Neuronal stem cell (in vitro differentiated cells): ENCODE results near the gene SLC5A3.

ENCODE experiments used
- DNase-seq: peaks from one replicate; pipeline ENCODE4 v3.0.0-alpha.2; 2013; ENCODE audit warnings: low spot score
- H2AFZ ChIP-seq: one replicate; pipeline ENCODE4 v1.6.1; 2013; ENCODE audit warnings: mild to moderate bottlenecking, low read length, inconsistent platforms
- H2AK5ac ChIP-seq: 2 replicates; pipeline ENCODE4 v1.6.1; 2013; ENCODE audit warnings: low read depth, mild to moderate bottlenecking, inconsistent platforms, low read length, moderate library complexity, mixed read lengths
- H2BK120ac ChIP-seq: 2 replicates; pipeline ENCODE4 v1.6.1; 2013; ENCODE audit warnings: low read depth, mild to moderate bottlenecking, inconsistent platforms, low read length, moderate library complexity, mixed read lengths
- H2BK12ac ChIP-seq: one replicate; pipeline ENCODE4 v1.6.1; 2013; ENCODE audit warnings: low read length, inconsistent platforms
- H2BK15ac ChIP-seq: 2 replicates; pipeline ENCODE4 v1.6.1; 2013; ENCODE audit warnings: mild to moderate bottlenecking, low read length, inconsistent platforms, mixed read lengths
- H2BK5ac ChIP-seq: one replicate; pipeline ENCODE4 v1.6.1; 2013; ENCODE audit warnings: inconsistent platforms, mild to moderate bottlenecking, low read length, moderate library complexity
- H3K14ac ChIP-seq: one replicate; pipeline ENCODE4 v1.6.1; 2013; ENCODE audit warnings: low read length, inconsistent platforms
- H3K18ac ChIP-seq: 2 replicates; pipeline ENCODE4 v1.6.1; 2013; ENCODE audit warnings: low read length, inconsistent platforms
- H3K23ac ChIP-seq: 2 replicates; pipeline ENCODE4 v1.6.1; 2013; ENCODE audit warnings: low read depth, mild to moderate bottlenecking, mixed read lengths, low read length, inconsistent platforms; ENCODE audit not compliant: poor library complexity
- H3K27ac ChIP-seq: replicated peaks from 3 replicates; pipeline ENCODE4 v1.5.1; 2013; ENCODE audit warnings: low read length, inconsistent platforms
- H3K27me3 ChIP-seq, 3 experiments: 2 replicates each; pipeline ENCODE4 v1.6.1; 2013; ENCODE audit warnings: low read length in 3 of 3, mild to moderate bottlenecking in 2 of 3, inconsistent platforms in 1 of 3, low read depth in 1 of 3, mixed read lengths in 1 of 3, moderate library complexity in 1 of 3; ENCODE audit not compliant: control insufficient read depth in 3 of 3, insufficient read depth in 3 of 3
- H3K36me3 ChIP-seq, 2 donors: replicated peaks in 1 of 2; 2 replicates each; pipeline ENCODE4 v1.6.1; 2013; ENCODE audit warnings: low read length in 2 of 2; ENCODE audit not compliant: control insufficient read depth in 2 of 2, insufficient read depth in 2 of 2
- H3K4ac ChIP-seq: 2 replicates; pipeline ENCODE4 v1.6.1; 2013; ENCODE audit warnings: inconsistent platforms, mild to moderate bottlenecking, low read length, moderate library complexity
- H3K4me1 ChIP-seq, 2 donors: 1 replicate in 1 of 2; 2 replicates in 1 of 2; pipeline ENCODE4 v1.6.1; 2013; ENCODE audit warnings: low read length in 2 of 2, low read depth in 1 of 2; ENCODE audit not compliant: control insufficient read depth in 2 of 2, insufficient read depth in 1 of 2
- H3K4me2 ChIP-seq: one replicate; pipeline ENCODE4 v1.6.1; 2013; ENCODE audit warnings: mild to moderate bottlenecking, low read length, inconsistent platforms; ENCODE audit not compliant: insufficient read depth, poor library complexity, severe bottlenecking
- H3K4me3 ChIP-seq, 2 donors: 2 replicates each; pipeline ENCODE4 v1.5.1; 2013; ENCODE audit warnings: low read length in 2 of 2, mild to moderate bottlenecking in 2 of 2, inconsistent platforms in 1 of 2, moderate library complexity in 1 of 2
- H3K79me1 ChIP-seq: one replicate; pipeline ENCODE4 v1.6.1; 2013; ENCODE audit warnings: low read depth, mild to moderate bottlenecking, inconsistent platforms, low read length, moderate library complexity
- H3K9ac ChIP-seq: one replicate; pipeline ENCODE4 v1.6.1; 2013; ENCODE audit warnings: mild to moderate bottlenecking, low read depth, low read length, inconsistent platforms; ENCODE audit not compliant: poor library complexity
- H3K9me3 ChIP-seq, 2 donors: replicated peaks in 1 of 2; 2 replicates each; pipeline versions ENCODE3 to v1.6.1; 2013; ENCODE audit warnings: low read length in 2 of 2, mild to moderate bottlenecking in 2 of 2, inconsistent platforms in 1 of 2, low read depth in 1 of 2, mixed read lengths in 1 of 2, moderate library complexity in 1 of 2; ENCODE audit not compliant: control insufficient read depth in 2 of 2, insufficient read depth in 1 of 2
- H4K8ac ChIP-seq: one replicate; pipeline ENCODE4 v1.6.1; 2013; ENCODE audit warnings: low read depth, mild to moderate bottlenecking, inconsistent platforms, low read length, moderate library complexity
- H4K91ac ChIP-seq: one replicate; pipeline ENCODE4 v1.6.1; 2013; ENCODE audit warnings: low read length, low read depth, mild to moderate bottlenecking, inconsistent platforms; ENCODE audit not compliant: poor library complexity
- whole genome bisulfite sequencing, 2 donors: extraction: QIAGEN DNeasy Blood & Tissue Kit; methylation state at CpG; one replicate each; pipeline ENCODE4 v1.1.7; 2013; ENCODE audit warnings: missing lambda C conversion rate in 2 of 2, mixed read lengths in 1 of 2; ENCODE audit not compliant: insufficient read length in 2 of 2, insufficient replicate concordance in 1 of 2; ENCODE audit errors: extremely low coverage in 2 of 2; 5-methylcytosine and 5-hydroxymethylcytosine counted together

SLC5A3 gene

DNA sequence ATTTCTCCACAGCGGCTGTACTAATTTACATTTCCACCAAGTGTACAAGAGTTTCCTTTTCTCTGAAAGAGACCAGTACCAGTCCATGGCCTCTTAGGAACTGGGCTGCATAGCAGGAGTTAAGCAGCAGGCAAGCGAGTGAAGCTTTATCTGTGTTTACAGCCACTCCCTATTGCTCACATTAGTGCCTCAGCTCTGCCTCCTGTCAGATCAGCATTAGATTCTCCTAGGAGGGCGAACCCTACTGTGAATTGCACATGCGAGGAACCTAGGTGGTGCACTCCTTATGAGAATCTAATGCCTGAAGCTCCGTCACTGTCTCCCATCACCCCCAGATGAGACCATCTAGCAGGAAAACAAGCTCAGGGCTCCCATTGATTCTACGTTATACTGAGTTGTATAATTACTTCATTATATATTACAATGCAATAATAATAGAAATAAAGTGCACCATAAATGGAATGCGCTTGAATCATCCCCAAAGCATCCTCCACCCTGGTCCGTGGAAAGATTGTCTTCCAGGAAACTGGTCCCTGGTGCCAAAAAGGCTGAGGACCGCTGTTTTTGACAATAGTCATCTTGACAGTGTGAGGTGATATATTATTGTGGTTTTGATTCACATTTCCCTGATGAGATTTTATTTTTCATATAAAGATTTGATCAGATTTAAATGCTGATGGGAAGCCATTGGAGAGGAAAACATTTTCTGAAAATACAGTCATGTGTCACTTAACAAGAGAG, 45.5 kb upstream of the SLC5A3 start:
- H3K79me1 ChIP-seq: no peaks in the 10 kb centered on the region
- no peak overlapping the region for H3K4me2 ChIP-seq
- no peak overlapping the region for H3K4ac ChIP-seq
- H2AFZ ChIP-seq: no peak overlapping the region
- no peak overlapping the region for H3K18ac ChIP-seq
- H4K8ac ChIP-seq: no peak overlapping the region
- H3K4me3 ChIP-seq: no peak overlapping the region
- no peak overlapping the region for H3K14ac ChIP-seq
- no peak overlapping the region for H2AK5ac ChIP-seq
- H3K9me3 ChIP-seq: no peaks in the 10 kb centered on the region
- WGBS, 2 donors: no CpG with 5 or more reads among the region's 9 CpGs
- H3K9ac ChIP-seq: no peak overlapping the region
- no peak overlapping the region for H2BK15ac ChIP-seq
- no peak overlapping the region for H2BK5ac ChIP-seq
- H2BK12ac ChIP-seq: no peak overlapping the region
- H3K36me3 ChIP-seq: no peaks in the 10 kb centered on the region
- no peak overlapping the region for H4K91ac ChIP-seq
- no peak for DNase-seq
- H3K4me1 ChIP-seq: peaks cover 7 to 9% of the 10 kb centered on the region in 2 donors
- H3K23ac ChIP-seq: no peak overlapping the region
- no peak overlapping the region for H3K27ac ChIP-seq
- no peak overlapping the region for H2BK120ac ChIP-seq
- no peaks in the 10 kb centered on the region for H3K27me3 ChIP-seq

DNA sequence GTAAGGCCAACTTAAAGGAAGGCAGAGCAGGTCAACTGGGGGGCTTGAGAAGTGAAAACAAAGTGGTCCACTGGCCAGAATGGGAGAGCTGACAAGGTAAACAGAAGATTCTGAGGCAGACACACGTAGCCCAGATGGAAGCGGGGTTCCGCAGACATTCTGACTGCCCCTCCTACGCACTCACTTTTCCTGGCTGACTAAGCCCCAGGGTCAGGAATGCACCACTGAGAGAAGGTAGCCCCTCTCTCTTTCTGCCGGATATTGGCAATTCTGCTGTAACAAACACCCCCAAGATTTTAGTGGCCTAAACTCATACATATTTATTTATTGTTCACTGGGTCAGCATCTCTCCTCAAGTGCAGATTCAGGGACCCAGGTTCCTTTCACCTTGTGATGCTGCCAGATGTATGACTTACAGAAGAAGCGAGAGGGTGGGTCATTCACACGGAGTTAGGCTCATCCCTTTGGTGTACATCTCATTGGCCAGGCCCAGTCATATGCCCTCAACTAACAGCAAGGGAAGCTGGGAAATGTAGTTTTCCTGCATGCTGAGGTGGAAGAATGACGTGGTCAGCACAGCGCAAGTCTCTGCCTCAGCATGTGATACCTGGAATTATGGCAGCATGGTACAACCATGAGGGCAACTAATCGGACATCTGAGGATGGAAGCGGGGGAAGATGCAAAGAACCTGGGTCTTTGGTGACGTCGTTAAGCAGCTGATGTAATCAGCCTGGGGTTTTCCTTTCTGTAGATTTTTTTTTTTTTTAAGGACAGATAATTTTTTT, 43.4 kb upstream of the SLC5A3 start:
- H3K18ac ChIP-seq: no peak overlapping the region
- H2BK15ac ChIP-seq: no peak overlapping the region
- no CpG with 5 or more reads among the region's 13 CpGs for WGBS, 2 donors
- H2AK5ac ChIP-seq: no peak overlapping the region
- H3K27ac ChIP-seq: no peak overlapping the region
- DNase-seq: peak; percentile 58
- no peaks in the 10 kb centered on the region for H3K27me3 ChIP-seq
- H3K79me1 ChIP-seq: no peaks in the 10 kb centered on the region
- H3K4ac ChIP-seq: no peak overlapping the region
- no peaks in the 10 kb centered on the region for H3K9me3 ChIP-seq
- H2BK120ac ChIP-seq: no peak overlapping the region
- no peak overlapping the region for H3K14ac ChIP-seq
- no peak overlapping the region for H3K23ac ChIP-seq
- H3K36me3 ChIP-seq: no peaks in the 10 kb centered on the region
- H2AFZ ChIP-seq: peak overlapping the region; percentile 47
- no peak overlapping the region for H3K9ac ChIP-seq
- H3K4me3 ChIP-seq: no peak overlapping the region
- H3K4me1 ChIP-seq: peaks cover 5 to 6% of the 10 kb centered on the region in 2 donors
- no peak overlapping the region for H2BK12ac ChIP-seq
- H3K4me2 ChIP-seq: no peak overlapping the region
- H2BK5ac ChIP-seq: no peak overlapping the region
- H4K91ac ChIP-seq: no peak overlapping the region
- H4K8ac ChIP-seq: no peak overlapping the region

DNA sequence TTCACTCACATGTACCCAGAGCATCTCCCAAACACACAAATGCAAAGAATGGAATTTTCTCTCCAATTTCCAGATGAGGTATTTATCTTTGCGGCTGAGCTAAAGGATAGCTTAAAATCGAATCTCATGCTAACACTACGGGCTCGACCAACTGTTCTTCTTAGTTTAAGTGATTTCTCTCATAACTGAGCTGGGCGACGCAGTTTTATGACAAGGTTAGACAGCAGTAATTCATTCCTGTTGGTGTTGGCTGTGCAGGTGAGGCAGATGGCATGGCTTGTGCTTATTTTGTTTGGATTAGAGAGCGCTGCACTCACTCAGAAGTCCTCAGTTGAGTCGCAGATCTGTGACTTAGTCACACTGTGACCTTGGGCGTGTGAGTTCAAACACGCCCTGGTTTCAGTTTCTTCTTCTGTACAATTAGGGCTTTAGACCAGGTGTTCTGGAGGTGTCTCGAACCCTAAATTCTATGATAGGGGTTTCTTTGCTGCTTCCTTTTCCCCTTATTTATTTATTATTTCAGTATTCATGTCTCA, 41.5 kb upstream of the SLC5A3 start:
- no CpG with 5 or more reads among the region's 11 CpGs for WGBS, 2 donors

DNA sequence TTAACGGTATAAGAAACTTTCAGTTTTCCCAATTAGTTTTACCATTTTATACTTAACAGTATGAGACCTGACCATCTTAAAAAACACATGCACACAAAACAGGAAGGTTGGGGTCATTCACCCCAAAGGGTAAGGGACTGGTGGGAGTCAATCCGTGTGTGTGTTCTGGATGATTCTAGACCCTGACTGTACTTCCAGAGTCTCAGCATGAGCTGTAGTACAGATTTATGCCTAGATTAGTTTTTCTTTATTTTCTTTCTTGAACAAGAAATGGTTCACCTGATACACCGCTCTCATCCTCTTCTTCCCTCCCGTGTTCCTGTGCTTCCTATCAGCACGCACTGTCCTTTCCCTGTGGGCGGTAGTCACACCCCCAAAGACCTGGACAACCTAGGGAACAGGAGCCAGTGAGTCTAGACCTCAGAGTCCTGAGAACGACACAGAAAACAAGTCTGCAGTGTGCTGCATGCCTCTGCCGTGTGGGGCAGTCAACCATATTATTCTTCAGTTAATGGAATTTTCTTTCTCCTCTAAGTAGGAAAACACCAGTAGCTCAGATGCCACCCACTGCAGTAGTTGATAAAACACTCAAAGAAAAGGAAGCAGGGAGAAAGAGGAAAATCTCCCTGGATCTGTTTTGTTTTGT, 38.9 kb upstream of the SLC5A3 start:
- H3K9ac ChIP-seq: no peak overlapping the region
- no peak overlapping the region for H3K4me2 ChIP-seq
- H3K27me3 ChIP-seq: no peaks in the 10 kb centered on the region
- peak overlapping the region; percentile 24 for H2AFZ ChIP-seq
- no peak overlapping the region for H2BK15ac ChIP-seq
- no peak overlapping the region for H2BK120ac ChIP-seq
- no peak overlapping the region for H4K91ac ChIP-seq
- H3K36me3 ChIP-seq: no peaks in the 10 kb centered on the region
- no peak overlapping the region for H3K18ac ChIP-seq
- no peak overlapping the region for H2AK5ac ChIP-seq
- no peak overlapping the region for H2BK12ac ChIP-seq
- no peaks in the 10 kb centered on the region for H3K79me1 ChIP-seq
- no peak for DNase-seq
- H3K14ac ChIP-seq: no peak overlapping the region
- no CpG with 5 or more reads among the region's 8 CpGs for WGBS, 2 donors
- no peak overlapping the region for H3K4ac ChIP-seq
- H4K8ac ChIP-seq: no peak overlapping the region
- no peak overlapping the region for H2BK5ac ChIP-seq
- H3K27ac ChIP-seq: no peak overlapping the region
- no peak overlapping the region for H3K4me3 ChIP-seq
- H3K9me3 ChIP-seq: no peaks in the 10 kb centered on the region
- peaks cover 5 to 12% of the 10 kb centered on the region in 2 donors for H3K4me1 ChIP-seq
- no peak overlapping the region for H3K23ac ChIP-seq

More for the DNA sequence above, 41.5 kb upstream of the SLC5A3 start:
- H2AFZ ChIP-seq: no peak overlapping the region
- no peaks in the 10 kb centered on the region for H3K27me3 ChIP-seq
- no peak overlapping the region for H3K23ac ChIP-seq
- no peaks in the 10 kb centered on the region for H3K79me1 ChIP-seq
- H2AK5ac ChIP-seq: no peak overlapping the region
- H3K9ac ChIP-seq: no peak overlapping the region
- no peak overlapping the region for H3K4me2 ChIP-seq
- H4K8ac ChIP-seq: no peak overlapping the region
- H3K14ac ChIP-seq: no peak overlapping the region
- no peak overlapping the region for H3K27ac ChIP-seq
- H3K18ac ChIP-seq: no peak overlapping the region
- H3K36me3 ChIP-seq: no peaks in the 10 kb centered on the region
- H3K4ac ChIP-seq: no peak overlapping the region
- H2BK15ac ChIP-seq: no peak overlapping the region
- no peak overlapping the region for H2BK120ac ChIP-seq
- H2BK5ac ChIP-seq: no peak overlapping the region
- H3K4me1 ChIP-seq: peaks cover 5 to 12% of the 10 kb centered on the region in 2 donors
- DNase-seq: no peak
- no peak overlapping the region for H4K91ac ChIP-seq
- H3K4me3 ChIP-seq: no peak overlapping the region
- no peaks in the 10 kb centered on the region for H3K9me3 ChIP-seq
- H2BK12ac ChIP-seq: no peak overlapping the region
